ENCODE data around the gene RAB14.

RAB14 gene

DNA sequence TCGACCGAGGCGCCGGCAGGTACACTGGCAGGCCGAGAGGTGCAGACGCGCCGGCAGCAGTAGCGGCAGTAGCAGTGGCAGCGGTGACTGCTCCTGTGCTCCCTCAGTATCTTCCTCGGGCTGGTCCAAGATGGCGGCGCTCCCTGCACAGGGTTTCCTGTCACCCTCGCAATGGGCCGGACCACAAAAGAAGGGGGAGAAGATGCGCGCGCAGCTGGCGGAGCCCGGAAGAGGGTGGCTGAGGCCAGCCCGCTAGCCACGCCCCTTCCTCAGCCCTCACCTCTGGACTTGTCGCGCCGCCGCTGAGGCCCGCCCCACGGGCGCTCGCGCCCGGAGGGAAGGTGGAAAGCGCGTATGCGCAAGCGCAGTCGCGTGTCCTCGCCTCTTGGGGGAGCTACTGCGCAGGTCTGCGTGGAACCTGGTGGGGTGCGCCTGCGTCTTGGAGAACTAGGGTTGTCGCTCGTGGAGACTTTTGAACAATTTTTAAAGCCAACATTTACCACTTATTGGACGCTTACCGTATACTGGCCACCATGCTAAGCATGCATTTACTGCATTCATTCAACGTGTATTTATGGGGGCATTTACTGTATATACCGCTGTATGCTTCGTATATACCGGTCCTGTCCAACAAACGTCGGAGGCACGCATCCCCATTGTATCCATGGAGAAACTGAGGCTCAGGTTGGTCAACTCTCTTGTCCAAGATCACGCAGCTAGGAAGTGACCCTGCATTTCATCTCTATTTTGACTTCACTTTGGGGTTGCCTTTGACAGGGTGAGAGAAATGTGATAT, at the start of gene RAB14:
TSS of gene RAB14 (minus strand) at position 132 of the 796 bp plus-strand sequence. CDS start 8,457 bp downstream, outside the sequence.
- DNase-seq: peak; percentile 87

DNA sequence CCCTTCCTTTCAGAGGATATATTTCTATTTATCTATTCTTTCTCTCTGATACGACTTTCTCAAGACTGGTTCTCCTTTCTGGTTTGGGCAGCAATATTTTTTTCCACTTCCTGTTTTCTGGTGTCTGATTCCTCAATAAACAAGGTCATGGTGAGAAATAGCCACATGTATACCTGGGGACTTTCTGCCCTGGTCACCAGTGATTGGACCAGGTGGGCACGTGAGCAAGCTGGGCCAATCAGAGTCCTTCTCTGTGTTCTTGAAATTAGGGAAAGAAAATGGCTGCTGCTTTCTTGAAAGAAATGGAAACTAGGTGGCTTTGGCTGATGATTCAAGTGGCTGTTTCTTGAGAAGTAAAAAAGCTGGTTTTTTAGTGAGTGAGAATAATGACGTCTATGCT, 47.9 kb upstream of the RAB14 start:
- DNase-seq: no peak

DNA sequence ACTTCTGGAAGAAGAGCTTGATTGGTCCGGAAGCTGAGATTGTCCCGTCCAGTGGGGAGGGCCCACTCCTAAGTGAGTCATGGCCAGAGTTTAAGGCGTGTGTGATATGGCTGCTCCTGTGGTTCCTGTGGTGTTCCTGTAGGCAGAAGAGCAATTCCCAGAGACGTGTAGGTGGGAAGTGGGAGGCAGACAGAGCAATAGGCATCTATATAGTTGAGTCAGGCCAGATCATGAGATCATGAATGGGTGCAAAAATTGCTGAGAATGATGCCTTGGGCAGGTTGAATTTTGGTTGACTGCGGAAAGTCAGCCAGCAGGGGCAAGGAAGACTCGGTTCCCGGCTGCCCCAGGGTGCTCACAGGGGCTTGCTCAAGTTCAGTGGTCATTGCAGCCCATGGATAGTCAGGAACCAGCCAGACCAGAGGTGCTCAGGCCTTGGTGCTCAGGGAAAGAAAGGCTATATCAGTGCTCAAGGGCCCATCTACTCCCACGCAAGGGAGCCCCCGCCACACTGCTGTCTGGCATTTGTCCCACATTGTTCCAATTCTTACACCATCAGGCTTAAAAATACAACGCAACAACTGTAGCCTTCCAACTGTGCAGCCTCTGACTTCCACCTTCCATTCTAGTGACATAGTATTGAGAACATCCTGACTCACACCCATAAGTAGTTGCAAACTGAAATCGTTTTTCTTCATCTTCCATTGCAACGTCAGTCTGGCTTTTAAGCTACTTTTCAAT, 45.3 kb upstream of the RAB14 start:
- no peak for DNase-seq

DNA sequence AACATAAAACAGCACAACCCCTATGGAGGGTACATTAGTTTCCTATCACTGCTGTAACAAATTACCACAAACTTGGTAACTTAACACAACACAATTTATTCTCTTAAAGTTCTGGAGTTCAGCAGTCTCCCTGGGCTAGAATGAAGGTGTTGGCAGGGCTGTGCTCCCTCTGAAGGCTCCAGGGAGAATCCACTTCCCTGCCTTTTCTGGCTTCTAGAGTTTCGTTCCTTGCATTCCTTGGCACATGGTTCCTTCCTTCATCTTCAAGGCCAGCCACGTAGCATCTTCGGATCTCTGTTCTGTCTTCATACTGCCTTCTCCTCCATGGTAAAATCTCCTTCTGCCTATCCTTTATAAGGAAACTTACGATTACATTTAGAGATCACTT, 41.3 kb upstream of the RAB14 start:
- DNase-seq: no peak

DNA sequence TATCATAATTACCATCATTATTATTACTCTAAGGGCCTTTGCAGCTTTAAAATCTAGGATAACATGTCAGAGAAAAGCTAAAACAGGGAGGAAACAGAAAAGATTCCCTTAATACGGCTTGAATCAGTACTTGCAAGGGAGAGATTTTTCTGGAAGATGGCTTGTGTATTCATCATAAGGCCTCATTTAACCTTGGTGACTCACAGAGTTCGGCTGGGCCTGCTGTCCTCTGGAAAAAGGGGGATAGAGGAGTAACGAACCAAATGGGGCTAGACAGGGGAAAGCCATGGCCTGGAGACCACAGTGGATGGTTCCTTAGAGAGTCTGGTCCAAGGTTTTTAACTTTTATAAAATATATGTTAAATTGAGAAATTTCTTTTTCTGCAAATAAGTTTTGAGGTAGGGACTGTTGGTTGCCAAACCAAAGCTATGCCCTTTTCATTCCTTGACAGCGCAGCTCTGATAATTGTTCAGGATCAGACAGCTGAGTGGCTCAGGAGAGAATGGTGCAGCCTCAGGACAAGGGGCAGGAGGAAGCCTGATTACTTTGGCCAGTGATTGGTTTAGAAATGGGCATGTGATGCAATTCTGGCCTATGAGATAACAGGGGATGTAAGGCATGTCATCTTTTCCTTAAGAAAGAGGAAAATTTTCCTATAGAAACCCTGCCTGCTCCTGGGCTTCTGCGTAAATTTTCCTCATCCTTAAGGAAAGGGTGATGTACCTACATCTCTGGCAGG, 40.7 kb upstream of the RAB14 start:
- DNase-seq: no peak

DNA sequence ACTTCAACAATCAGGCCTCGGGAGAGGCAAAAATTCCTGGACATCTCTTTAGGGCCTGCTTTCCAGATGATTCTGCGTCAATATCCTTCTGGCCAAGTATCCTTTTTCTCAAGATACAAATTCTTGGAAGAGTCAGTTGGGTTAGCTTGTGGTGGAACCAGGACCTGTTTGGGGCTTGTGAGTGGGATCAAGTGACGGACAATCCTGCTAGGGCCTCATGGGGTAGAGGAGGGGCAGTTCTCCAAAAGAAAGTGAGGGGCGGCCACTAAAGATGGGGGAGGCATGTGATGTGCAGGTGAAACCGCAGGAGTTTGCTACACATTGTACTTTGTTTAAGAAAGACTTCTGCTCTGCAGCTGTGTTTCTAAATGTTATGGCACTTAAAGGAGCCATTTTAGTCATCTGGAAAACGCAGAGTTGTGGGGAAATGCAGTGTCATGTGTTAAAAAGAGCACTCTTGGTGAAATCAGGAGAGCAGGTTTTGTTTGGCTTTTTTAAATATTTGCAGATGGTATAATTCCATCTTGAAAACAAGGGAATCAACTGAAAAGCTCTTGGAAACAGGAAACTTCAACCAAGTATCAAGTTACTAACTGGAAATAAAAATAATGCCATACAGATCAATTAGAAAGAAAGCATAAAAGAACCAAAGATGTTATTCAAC, 38.9 kb upstream of the RAB14 start:
- DNase-seq: no peak

DNA sequence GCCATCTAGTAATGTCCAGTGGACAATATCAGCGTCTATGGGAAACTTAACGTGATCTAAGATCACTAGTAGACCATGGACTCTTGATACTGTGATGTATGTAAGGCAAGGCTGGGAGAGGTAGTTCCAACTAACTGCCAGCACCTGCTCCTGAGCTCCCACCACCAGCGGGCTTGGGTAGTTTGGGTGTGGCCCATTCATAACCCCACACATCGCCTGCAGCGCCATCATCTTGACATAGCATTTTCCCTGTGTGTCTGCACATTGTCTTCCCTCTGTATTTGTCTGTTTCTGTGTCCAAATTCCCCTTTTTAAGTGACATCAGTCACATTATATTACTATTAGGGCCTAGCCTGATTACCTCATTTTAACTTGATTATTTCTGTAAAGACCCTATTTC, 38.2 kb upstream of the RAB14 start:
- DNase-seq: no peak

DNA sequence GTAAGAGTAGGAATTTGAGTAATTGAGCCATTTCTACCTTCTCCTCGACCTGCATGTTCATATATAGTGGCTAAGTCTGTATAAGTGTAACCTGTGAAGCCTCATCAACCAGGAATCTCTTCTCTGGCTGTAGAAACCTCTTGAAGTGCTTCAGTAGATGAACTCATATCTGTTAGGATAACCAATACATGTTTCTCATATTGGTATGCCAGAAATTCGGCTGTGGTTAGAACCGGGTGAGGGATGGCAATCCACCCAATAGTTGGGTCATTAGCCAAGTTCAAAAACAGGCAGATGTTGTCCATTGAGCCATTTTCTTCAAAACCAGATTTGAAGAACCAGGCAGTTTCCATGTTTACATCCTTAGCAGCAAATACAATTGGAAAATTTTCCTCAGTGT, 37.4 kb upstream of the RAB14 start:
- DNase-seq: no peak

DNA sequence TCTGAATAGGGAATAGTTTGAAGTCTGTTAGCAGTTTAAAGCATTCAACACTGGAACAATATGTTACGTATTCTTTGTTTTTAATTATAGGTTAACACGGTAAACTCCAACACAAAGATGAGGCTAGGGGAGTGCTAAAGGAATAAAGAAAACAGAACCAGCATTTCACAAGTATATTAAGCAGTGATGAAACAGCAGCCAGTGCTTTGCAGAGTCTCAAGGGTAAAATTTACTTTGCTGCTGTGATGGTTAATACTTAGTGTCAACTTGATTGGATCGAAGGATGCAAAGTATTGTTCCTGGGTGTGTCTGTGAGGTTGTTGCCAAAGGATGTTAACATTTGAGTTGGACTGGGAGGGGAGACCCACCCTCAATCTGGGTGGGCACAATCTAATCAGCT, 36.2 kb upstream of the RAB14 start:
- no peak for DNase-seq

DNA sequence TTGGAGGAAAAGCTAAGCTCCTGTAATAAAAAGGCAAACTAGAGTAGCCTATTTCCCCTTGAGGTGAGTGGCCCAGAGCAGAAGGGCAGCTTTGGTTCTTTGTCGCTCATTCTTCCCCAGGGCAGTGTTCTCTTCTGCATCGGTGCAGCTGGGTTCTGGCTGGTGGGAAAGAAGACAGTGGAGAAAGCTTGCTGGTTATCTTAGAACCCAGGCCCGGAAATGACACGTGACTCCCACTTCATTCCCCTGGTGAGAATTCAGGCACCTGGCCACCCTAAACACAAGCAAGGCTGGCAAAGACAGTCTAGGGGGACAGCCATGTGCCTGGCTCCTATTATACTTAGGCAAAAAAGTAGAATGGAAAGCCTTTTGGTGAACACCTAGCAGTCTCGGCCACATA, 33.8 kb upstream of the RAB14 start:
- DNase-seq: no peak

DNA sequence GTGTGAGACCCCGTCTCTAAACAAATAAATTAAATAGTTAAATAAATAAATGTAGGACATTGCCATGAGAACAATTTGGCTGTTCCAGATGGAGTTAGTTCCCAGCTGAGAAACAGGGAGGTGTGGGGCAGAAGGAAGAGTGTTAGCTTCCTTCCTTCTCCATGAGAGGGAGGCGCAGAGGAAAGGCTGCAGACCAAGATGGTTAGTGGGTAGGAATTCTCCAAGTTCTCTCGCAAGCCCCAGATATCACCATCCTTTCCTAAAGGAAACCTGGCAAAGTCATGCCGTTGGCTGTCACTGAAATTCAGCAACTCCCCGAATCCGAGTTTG, 33.1 kb upstream of the RAB14 start:
- DNase-seq: no peak

DNA sequence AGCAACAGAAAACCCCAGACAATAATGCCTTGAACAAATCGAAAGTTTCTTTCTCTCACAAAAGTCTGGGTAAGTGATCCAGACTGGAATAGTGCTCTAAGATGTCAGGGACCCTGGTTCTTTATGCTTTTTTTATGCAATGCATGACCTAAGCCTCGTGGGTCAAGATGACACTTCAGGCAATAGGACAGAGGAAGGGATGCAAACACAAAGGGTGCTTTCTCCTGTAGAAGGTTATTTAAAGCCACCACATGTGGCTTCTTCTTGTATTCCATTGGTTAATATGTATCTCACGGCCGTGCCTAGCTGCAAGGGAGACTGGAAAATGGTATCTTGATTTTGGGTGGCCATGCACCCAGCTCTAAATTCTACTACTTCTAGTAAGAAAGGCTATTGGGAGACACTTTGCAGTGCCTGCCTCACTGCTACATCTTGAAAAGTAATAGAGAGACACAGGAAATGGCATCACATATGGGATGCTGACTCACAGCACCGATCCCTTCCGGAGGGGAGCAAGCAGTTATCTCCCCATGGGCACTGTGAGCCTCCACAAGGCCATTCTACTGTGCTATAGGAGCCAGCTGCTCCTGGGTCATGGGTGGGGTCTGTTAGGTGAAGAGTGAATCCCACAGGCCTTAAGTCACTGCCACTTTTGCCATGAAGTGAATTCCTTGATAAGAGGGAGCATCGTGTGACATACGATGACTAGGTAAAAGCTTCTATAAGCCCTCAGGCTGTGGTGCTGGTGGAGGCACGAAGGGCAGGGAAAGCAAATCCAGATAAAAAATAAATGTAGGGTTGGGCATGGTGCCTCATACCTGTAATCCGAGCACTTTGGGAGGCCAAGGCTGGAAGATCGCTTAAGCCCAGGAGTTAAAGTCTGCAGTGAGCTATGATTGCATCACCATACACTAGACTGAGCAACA, 32.5 kb upstream of the RAB14 start:
- no peak for DNase-seq

DNA sequence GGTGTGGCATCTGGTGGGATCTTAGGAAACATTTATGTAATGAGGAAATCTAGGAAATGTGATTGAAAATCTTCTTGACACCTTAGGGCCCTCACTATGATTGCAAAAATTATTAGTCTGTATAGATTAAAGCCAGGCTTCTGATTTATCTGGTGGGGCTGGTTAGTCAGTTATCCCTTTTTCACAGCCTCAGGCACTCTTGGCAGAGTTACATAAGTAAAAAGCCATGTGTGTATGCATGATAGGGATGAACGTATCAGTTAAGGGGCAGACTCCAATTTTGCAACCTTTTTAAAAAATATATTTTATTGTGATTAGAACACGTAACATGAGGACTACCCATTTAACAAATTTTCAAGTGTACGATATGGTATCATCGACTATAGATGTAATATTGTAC, 30.6 kb upstream of the RAB14 start:
- no peak for DNase-seq

DNA sequence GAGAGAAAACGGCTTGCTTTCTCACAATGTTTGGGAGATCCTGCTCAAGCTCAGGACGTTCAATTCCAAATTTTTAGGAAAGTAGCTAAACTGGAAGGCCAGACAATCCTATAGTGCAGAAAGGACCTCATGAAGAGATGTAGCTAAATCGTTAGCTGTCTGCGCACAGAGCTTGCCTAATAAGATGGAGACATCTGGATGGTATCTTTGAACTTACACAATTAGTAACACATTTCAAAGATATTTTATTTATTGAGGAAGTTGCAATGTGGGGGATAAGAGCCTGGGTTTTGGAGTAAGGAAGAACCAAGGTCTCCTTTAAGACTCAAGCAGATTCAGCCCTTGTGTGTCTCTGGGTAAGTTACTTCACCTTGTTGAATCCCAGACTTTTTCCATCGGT, 28.6 kb upstream of the RAB14 start:
- DNase-seq: no peak

DNA sequence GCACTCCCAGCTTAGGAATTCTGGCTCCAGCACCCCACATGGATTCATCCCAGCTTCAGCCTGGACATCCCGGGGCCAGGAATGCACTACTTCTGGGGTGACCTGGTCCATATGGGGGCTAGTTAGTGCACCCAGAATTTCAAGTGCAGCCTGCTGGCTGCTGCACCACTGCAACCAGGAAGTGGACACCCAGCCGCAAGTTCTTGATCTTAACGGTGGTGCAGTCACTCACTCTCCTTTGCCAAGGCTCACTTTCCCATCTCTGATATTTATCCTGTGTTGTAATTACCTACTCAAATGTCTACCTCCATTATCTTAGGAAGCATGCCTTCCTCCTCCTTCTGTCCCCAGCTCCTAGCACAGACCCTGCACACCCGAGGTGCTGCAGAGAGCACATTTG, 26.2 kb upstream of the RAB14 start:
- DNase-seq: no peak

DNA sequence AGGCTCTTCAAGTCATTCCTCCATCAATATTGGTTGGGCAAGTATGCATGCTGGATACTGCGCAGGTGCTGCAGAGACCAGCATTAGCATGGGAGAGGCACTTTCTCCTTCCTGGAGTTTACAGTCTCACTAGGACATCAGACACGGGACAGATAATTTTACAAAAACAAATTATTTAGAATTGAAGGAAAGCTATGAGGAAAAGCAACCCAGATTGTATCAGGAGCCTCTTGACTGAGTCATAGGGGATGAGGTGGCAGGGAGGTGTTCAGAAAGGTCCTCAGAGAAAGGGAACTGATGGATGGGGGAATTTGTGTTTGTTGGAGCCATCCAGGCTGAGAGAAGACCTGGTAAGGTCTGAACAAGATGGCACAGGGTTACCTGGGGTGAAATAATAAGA, 24.5 kb upstream of the RAB14 start:
- no peak for DNase-seq

DNA sequence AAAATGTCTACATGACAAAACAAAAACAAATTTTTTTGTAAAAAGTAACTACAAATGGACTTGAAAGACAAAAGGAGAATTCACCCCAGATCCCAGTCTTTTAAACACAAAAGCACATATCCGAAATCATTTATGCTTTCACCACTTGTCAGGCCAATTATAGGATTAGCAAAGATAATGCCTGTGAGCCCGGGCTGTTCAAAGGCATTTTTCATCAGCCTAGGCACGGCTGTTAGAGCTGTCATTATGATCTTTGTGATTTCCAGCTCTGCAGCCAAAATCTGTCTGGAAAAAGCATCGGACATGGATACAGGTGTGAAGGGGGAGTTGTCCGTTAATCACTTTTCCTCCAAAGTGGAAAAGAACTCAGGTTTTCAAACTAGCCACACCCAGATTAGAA, 23.6 kb upstream of the RAB14 start:
- DNase-seq: no peak

DNA sequence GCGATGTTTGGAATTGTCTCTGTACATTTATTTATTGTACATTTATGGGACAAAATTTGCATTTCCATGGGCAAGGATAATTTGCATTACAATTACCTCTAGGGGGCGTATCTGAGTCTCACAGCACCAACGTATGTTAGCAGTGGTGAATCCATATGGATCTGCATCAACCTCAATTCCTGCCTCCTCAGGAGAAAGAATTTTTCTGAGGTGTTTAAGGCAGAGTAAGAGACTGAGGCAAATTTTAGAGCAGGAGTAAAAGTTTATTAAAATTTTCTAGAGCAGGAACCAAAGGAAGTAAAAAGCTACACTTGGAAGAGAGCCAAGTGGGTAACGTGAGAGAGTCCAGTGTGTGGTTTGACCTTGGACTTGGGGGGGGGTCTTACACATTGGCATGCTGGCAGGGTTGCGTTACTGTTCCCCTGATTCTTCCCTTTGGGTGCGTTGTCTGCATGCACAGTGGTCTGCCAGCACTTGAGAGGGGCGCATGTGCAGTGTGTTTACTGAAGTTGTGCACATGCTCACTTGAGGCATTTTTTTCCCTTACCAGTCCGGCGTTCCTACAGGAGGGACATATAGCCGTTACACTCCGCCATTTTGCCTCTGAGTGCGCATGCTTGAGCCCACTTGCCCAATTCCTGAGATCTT, 21.0 kb upstream of the RAB14 start:
- DNase-seq: no peak

DNA sequence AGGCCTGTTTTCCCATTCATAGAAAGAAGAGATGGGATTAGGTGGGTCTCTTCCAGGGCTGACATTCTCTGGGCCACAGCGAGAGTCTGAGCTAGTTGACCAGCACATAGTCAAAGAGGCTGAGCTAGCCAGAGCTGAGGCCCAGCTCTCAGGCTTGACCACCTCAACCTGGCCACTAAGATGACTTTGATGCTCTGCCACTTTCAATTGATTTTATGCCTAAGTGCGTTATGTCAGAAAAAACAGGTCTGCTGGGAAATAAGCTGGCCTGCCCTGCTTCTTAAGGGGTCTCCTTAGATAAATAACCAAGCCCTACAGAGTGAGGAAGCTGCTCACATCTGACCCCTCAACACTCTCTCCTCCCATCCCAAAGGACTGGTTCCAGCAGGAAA, 20.0 kb upstream of the RAB14 start:
- DNase-seq: no peak

DNA sequence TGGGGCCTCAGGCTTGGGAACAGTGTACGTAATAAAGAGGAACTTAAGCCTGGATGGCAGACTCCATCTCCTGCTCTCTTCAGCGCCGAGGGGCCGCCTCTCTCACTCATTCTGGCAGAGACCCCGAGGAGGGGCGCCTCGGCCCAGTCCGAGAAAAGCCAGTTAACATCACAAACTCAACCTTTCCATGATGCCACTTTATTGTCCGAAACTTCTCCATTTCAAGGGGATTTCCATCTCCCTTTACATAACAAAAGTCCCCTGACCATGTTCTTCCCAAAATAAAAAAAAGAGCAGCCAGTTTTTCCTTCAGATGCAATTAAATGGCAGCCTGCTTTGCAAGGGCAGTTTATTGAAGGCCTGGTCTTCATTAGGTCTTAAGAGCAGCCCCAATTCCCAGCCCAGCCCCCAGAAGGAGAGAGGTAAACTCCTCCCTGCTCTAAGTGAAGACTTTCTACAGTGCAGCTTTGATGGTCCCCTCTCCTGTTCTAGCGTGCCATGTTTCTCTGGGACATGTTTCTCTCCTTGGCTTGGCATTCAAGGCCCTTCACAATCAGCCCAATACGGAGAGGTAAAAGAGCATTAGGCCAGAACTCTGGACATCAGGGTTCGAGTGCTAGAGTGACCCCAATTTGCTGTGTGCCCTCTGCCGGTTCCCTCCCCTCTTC, 19.5 kb upstream of the RAB14 start:
- no peak for DNase-seq

DNA sequence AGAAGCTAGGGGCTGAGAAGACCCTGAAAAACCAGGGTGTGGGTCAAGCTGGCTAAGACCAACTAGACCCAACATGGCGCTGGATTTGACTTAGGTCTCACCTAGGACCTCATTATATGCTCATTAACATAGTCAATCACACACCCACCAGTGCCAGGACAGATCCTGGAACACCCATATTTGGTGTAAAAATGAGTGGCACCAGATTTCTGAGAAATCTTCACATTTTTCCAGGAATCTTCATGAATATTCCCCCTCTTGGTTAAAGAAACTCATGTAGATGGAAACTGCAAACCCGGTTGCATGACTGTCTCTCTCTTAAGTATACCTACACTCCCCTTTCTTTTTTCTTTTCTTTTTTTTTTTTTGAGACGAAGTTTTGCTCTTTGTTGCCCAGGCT, 17.9 kb upstream of the RAB14 start:
- DNase-seq: no peak
